22Rv1 (cell line): ENCODE results near the gene MCCD1.

Experiments used
- CTCF ChIP-seq: fragments of 450-650 bp; IDR thresholded peaks from 2 replicates; pipeline ENCODE4 v1.5.1; 2017; ENCODE audit warnings: mild to moderate bottlenecking
- ZFX ChIP-seq: fragments of 450-650 bp; IDR thresholded peaks from 2 replicates; pipeline ENCODE4 v1.6.1; 2017; ENCODE audit warnings: antibody characterized with exemption, borderline replicate concordance

GRCh38 chr6:31535538-31536324, 7.0 kb downstream of the MCCD1 start:
- TF ChIP-seq CTCF: no peak
- no peak for TF ChIP-seq ZFX
